ENCODE results near the gene WDFY4. TPM values are rescaled to one million over a fixed set of nuclear protein-coding genes. Genes with fewer than 3 reads are reported as not detected.

The WDFY4 gene
- total and polyA plus RNA-seq, 2 donors (not counting 1 experiment from before 2014, with no cell fraction given) = 0.06 to 0.66 TPM

DNA sequence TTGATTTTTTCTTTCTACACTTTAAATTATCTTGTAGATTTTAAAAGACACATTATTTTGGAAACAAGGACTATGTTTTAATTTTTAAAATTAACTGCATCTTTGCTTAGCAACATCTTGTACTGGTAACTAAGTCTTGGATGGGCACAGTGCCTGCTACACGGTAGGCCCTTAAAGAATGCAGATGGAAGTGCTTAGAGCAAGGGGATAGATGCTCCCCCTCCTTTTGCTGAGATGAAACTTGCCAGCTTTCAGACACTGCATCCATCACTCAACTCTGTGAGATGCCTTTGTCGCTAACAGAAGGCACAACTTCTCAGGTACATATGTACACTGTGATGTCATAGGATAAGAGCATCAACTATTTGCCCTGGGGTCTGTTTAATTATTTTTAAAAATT is 151.1 kb downstream of the WDFY4 start:
- Histone ChIP-seq H3K27me3 (ENCODE audit: control insufficient read depth, insufficient read depth, low read length) (peaks cover 3% of the 10 kb centered on the region), H3K79me2 (ENCODE audit: control insufficient read depth, insufficient read depth, low read length) (no peaks in the 10 kb centered on the region), H3K9me3 (ENCODE audit: control insufficient read depth, insufficient read depth, low read depth, low read length) (no peaks in the 10 kb centered on the region)

GRCh38 chr10:48836605-48837004 is 151.9 kb downstream of the WDFY4 start:
- H2AFZ ChIP-seq (ENCODE audit: low read length) = no peak overlapping the region
- H3K4me1 ChIP-seq (ENCODE audit: control insufficient read depth, extremely low read depth, insufficient read depth, low read length) = no peaks in the 10 kb centered on the region
- no peaks in the 10 kb centered on the region for H4K20me1 ChIP-seq (ENCODE audit: control insufficient read depth, extremely low read depth, insufficient read depth, low read length)
- no peaks in the 10 kb centered on the region for H3K9me3 ChIP-seq (ENCODE audit: control insufficient read depth, insufficient read depth, low read depth, low read length)
- H3K9ac ChIP-seq (ENCODE audit: insufficient read depth, low read length) = no peak overlapping the region
- peaks cover 3% of the 10 kb centered on the region for H3K27me3 ChIP-seq (ENCODE audit: control insufficient read depth, insufficient read depth, low read length)
- H3K27ac ChIP-seq (ENCODE audit: insufficient read depth, low read length) = no peak overlapping the region
- DNase-seq (ENCODE audit: low read depth in 2 of 2) = no peak
- TF ChIP-seq, protein P1, sequence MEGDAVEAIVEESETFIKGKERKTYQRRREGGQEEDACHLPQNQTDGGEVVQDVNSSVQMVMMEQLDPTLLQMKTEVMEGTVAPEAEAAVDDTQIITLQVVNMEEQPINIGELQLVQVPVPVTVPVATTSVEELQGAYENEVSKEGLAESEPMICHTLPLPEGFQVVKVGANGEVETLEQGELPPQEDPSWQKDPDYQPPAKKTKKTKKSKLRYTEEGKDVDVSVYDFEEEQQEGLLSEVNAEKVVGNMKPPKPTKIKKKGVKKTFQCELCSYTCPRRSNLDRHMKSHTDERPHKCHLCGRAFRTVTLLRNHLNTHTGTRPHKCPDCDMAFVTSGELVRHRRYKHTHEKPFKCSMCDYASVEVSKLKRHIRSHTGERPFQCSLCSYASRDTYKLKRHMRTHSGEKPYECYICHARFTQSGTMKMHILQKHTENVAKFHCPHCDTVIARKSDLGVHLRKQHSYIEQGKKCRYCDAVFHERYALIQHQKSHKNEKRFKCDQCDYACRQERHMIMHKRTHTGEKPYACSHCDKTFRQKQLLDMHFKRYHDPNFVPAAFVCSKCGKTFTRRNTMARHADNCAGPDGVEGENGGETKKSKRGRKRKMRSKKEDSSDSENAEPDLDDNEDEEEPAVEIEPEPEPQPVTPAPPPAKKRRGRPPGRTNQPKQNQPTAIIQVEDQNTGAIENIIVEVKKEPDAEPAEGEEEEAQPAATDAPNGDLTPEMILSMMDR (conservative IDR thresholded peaks at IDR 0.05 in 1 of 2, IDR thresholded peaks at IDR 0.05 in 1 of 2; ENCODE audit: low read depth in 1 of 2, low read length in 2 of 2) = no peak
- no peaks in the 10 kb centered on the region for H3K36me3 ChIP-seq (ENCODE audit: control insufficient read depth, insufficient read depth, low read length)
- no peak overlapping the region for H3K4me2 ChIP-seq (ENCODE audit: extremely low read depth, insufficient read depth, low read length)
- no peak overlapping the region for H3K4me3 ChIP-seq (replicated peaks in 1 of 4; ENCODE audit: control extremely low read depth in 1 of 4, insufficient read depth in 1 of 4, low read depth in 3 of 4, low read length in 4 of 4)
- H3K79me2 ChIP-seq (ENCODE audit: control insufficient read depth, insufficient read depth, low read length) = no peaks in the 10 kb centered on the region

More for the DNA sequence above, 151.1 kb downstream of the WDFY4 start:
- no peaks in the 10 kb centered on the region for H3K4me1 ChIP-seq (ENCODE audit: control insufficient read depth, extremely low read depth, insufficient read depth, low read length)
- H3K36me3 ChIP-seq (ENCODE audit: control insufficient read depth, insufficient read depth, low read length) = no peaks in the 10 kb centered on the region
- DNase-seq (ENCODE audit: low read depth in 2 of 2) = no peak
- H3K4me3 ChIP-seq (replicated peaks in 1 of 4; ENCODE audit: control extremely low read depth in 1 of 4, insufficient read depth in 1 of 4, low read depth in 3 of 4, low read length in 4 of 4) = no peak overlapping the region
- no peak overlapping the region for H3K4me2 ChIP-seq (ENCODE audit: extremely low read depth, insufficient read depth, low read length)
- no peak overlapping the region for H3K27ac ChIP-seq (ENCODE audit: insufficient read depth, low read length)
- H3K9ac ChIP-seq (ENCODE audit: insufficient read depth, low read length) = no peak overlapping the region
- no peak overlapping the region for H2AFZ ChIP-seq (ENCODE audit: low read length)
- H4K20me1 ChIP-seq (ENCODE audit: control insufficient read depth, extremely low read depth, insufficient read depth, low read length) = no peaks in the 10 kb centered on the region
- TF ChIP-seq, protein P1 (conservative IDR thresholded peaks at IDR 0.05 in 1 of 2, IDR thresholded peaks at IDR 0.05 in 1 of 2; ENCODE audit: low read depth in 1 of 2, low read length in 2 of 2) = no peak
- TF ChIP-seq EZH2 (IDR thresholded peaks at IDR 0.05; ENCODE audit: low read length, missing control alignments) = no peak

GRCh38 chr10:48838834-48839233 is 154.2 kb downstream of the WDFY4 start:
- H3K27ac ChIP-seq (ENCODE audit: insufficient read depth, low read length) = no peak overlapping the region
- H3K79me2 ChIP-seq (ENCODE audit: control insufficient read depth, insufficient read depth, low read length) = no peaks in the 10 kb centered on the region
- H3K4me2 ChIP-seq (ENCODE audit: extremely low read depth, insufficient read depth, low read length) = no peak overlapping the region
- H4K20me1 ChIP-seq (ENCODE audit: control insufficient read depth, extremely low read depth, insufficient read depth, low read length) = no peaks in the 10 kb centered on the region
- no peak for DNase-seq (ENCODE audit: low read depth in 2 of 2)
- peaks cover under 1% of the 10 kb centered on the region for H3K27me3 ChIP-seq (ENCODE audit: control insufficient read depth, insufficient read depth, low read length)
- no peak overlapping the region for H3K4me3 ChIP-seq (replicated peaks in 1 of 4; ENCODE audit: control extremely low read depth in 1 of 4, insufficient read depth in 1 of 4, low read depth in 3 of 4, low read length in 4 of 4)
- no peak overlapping the region for H2AFZ ChIP-seq (ENCODE audit: low read length)
- H3K4me1 ChIP-seq (ENCODE audit: control insufficient read depth, extremely low read depth, insufficient read depth, low read length) = no peaks in the 10 kb centered on the region
- no peaks in the 10 kb centered on the region for H3K9me3 ChIP-seq (ENCODE audit: control insufficient read depth, insufficient read depth, low read depth, low read length)
- no peak overlapping the region for H3K9ac ChIP-seq (ENCODE audit: insufficient read depth, low read length)
- no peaks in the 10 kb centered on the region for H3K36me3 ChIP-seq (ENCODE audit: control insufficient read depth, insufficient read depth, low read length)
- TF ChIP-seq EZH2 (IDR thresholded peaks at IDR 0.05; ENCODE audit: low read length, missing control alignments) = no peak
- TF ChIP-seq, protein P1 (conservative IDR thresholded peaks at IDR 0.05 in 1 of 2, IDR thresholded peaks at IDR 0.05 in 1 of 2; ENCODE audit: low read depth in 1 of 2, low read length in 2 of 2) = no peak
